NCI-H460 (cell line): ENCODE measurements around the gene RPH3AL. TPM values are rescaled to one million over a fixed set of nuclear protein-coding genes. Genes with fewer than 3 reads are reported as not detected.
"Not testable (repeated sequence)": the region's sequence is repeated elsewhere in the genome, so short reads cannot be mapped to it uniquely, and the experiment has no call there.

Source experiments
- DNase-seq: peaks from one replicate; pipeline ENCODE4 v3.0.0-alpha.2; 2016; ENCODE audit warnings: low read depth; ENCODE audit errors: extremely low read depth
- total RNA-seq: library from RNA; depleted of rRNA; stranded (reverse); fragments of >200 nt; shearing (Covaris generic); gene quantifications from 2 replicates; pipeline ENCODE4 v1.2.3, GENCODE V29; 2014

Gene RPH3AL
- total RNA-seq, 1 experiment from 2014 or later = 34.8 TPM

DNA sequence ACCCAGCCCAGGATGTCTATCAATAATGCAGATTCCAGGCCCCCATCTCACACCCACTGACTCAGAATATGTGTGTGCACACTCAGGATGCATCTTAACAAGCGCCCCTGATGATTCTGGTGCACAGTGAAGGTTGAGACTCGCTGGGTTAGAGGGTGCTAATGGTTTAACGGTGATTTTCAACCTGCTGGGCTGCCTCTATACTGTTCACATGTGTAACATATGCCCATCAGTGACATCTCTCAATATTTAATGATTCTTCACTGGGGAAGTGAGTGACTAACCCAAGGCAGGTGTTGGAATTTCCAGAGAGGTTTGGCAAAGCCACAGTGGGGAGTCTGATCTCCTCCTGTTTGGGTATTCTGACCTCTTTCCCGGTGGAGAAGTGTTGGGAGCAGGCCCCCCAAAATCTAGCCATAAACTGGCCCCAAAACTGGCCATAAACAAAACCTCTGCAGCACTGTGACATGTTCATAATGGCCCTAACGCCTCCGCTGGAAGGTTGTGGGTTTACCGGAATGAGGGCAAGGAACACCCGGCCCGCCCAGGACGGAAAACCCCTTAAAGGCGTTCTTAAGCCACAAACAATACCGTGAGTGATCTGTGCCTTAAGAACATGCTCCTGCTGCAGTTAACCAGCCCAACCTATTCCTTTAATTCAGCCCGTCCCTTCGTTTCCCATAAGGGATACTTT lies 167.0 kb downstream of the RPH3AL start:
- no peak for DNase-seq

DNA sequence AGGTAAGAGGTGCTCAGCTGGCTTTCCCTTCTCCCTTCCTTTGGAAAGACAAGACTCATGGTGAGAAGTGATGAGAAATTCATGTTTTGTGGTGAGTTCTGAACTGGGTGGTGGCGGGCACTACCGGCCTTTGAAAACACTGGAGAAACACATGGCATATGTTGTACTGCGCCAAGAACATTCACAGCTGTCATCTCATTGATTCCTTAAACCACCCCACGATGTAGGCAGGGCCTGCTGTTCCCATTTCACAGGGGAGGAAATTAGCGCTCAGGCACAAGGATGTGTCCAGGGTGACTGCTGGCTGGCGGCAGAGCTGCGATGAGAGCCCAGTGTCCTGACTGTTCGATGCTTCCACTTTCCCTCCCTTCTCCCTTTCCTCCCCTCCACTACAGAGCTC lies 169.6 kb downstream of the RPH3AL start:
- DNase-seq = no peak

GRCh38 chr17:182050-182751 lies 170.4 kb downstream of the RPH3AL start:
- DNase-seq = peak; percentile 36

DNA sequence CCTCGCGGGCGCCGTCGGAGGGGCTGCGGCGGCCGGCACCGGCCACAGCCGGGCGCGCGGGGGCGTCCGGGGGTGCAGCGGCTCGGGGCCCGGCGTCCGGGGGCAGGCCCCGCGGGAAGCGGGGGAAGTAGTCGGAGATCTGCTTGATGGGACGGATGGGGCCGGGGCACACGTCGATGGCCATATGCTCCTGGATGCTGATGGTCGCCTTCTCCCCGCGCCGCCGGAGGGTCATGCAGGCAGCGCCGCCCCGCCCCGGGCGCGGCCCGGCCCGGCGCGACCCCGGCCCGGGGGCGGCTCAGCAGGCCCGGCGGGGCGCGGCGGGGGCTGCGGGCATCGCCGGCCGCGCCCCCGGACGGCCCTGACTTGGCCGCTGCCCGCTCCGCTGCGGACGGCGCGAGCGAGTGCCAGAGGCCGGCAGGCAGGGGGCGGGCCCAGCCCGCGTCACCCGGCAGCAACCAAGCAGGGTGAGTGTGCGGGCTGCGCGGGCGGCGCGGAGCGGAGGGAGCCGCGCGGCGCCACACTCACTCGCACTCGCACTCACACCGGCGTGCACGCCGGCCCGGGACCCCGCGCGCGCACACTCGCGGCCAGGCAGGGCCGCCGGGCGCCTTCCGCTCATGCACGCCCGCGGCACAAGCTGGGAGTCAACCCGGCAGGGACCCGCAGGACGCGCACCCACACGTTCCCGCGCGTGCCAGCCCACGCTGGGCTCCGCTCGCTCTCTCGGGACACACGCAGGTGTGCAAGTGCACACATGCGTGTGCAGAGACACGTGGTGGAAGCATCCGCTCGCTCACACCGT lies 171.2 kb downstream of the RPH3AL start, which contains the start of gene DOC2B:
DOC2B (minus strand) TSS at position 406 of the 805 bp plus-strand sequence; CDS start at position 235, 171 bp downstream.
- peak; percentile 54 for DNase-seq

GRCh38 chr17:180381-181244 lies 172.0 kb downstream of the RPH3AL start:
- DNase-seq = no peak

- no peak for DNase-seq
Observed at GRCh38 chr17:179781-180380, 172.7 kb downstream of the RPH3AL start.

DNA sequence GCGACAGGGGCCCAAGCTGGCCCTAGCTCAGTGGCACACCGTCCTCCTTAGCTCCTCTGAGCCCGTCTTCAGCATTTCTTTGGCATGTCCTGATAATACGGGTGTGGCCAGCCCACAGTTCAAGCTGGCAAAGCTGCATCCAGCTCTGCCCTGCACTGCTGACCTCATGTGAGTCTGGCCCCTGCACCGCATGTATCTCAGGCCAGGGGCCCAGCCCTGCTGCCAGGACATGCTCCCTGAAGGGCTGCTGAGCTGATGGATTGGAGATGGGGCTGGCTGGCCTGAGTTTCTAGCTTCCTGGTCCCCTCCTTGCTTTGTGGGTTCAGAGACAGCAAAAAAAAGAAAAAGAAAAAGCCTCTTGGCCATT lies 173.6 kb downstream of the RPH3AL start:
- no peak for DNase-seq

DNA sequence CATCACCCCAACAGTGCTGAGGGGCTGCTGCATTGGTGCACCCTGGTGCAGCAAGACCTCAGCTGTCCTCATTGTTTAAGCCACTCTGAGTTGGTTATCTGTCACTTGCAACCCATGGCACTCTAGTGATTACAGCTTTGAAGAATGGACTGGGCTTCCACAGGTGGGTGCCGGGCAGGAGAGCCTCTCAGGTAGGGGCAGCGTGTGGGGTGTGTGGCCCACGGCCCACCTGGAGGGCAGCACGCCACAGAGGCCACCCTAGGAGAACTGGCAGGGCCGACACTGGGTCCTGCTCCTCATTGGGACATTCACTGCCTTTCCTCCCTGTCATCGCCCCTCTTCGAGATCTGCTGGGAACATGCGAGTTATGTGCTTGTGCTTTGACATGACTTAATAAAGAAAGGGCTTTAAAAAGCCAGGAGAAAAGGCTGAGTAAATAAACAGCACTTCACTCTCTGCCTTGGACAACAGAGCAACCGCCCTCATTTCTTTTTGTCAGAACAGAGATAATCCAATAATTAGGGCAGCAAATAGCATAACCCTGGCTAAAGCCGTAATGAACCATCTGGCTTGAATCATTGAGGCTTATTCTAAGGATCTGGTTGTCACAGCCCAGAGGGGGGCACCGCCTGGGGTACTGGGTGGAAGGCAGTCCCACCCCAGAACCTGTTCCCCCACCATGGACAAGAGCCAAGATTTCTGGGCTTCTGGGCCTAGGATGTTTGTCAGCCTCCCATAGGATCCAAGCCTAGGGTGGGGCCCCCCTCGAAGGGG lies 174.1 kb downstream of the RPH3AL start:
- DNase-seq = no peak

DNA sequence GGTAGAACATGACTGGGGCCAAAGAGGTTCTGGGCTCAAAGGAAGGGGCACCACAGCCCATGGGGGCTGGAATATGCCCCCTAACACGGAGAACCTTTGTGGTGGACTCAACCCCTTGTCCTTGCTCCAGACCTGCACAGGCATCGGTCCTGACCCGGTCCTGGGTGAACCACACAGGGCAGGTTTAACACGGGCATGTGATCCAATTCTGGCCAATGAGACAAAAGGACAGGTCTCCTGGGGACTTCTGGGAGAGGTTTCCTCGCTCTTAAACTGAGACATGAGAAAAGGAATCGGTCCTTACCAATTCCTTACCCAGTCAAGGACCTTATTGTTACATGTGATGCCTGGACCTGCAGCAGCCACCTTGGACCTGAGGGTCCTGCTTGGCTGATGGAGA lies 174.8 kb downstream of the RPH3AL start:
- DNase-seq = no peak

DNA sequence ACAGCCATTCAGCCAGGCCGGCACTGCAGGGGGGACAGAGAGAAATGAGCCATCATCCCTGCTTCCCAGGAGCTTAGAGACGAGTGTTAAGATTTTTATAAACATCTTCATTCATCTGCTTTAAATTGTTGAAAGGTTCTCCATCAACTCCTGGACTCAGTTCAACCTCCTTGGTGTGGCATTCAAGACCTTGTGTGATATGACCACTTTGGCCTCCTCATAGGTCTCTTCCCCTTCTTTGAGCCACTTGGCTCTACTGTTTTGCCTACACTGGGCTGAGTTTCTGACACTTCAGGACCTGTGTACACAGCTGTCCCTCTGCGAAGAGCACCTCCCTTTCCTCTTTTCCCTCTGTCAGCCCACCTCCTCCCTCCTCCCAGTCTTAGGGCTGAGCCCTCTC lies 175.5 kb downstream of the RPH3AL start:
- no peak for DNase-seq

DNA sequence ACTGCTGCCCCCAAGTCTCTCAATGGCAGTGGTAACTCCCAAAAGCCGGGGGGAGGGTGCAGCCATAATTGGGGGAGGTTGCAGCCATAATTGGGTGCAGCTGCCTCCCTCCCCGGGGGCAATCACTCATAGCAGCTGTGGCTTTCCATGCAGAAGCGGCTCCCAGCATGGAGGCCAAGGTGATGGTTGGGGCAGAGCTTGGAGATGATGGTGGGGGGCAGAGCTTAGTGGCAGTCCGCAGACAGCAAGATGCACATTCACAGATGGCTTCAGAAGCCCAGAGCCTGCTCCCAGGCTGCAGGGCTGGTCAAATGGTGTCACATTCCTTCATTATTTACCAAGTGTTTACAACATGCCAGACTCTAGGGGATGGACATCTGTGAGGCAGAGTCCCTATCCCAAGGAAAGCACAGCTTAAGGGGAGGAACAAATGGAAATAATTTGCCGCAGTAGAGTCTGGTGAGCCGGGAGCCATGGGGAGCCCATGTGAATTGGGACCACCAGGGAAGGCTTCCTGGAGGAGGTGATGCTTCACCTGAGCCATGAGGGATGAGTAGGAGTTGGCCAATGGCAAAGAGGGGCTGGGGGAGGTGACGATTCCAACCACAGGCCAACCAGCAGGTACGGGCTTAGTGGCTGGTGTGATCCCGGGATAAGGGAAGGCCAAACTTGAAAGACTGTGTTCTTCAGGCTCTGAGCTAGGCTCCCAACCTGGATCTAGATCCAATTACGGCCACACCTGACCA lies 179.3 kb downstream of the RPH3AL start:
- no peak for DNase-seq

- no peak for DNase-seq
Observed at GRCh38 chr17:172401-172800, 180.2 kb downstream of the RPH3AL start.

GRCh38 chr17:171871-172270 lies 180.7 kb downstream of the RPH3AL start:
- DNase-seq = no peak

DNA sequence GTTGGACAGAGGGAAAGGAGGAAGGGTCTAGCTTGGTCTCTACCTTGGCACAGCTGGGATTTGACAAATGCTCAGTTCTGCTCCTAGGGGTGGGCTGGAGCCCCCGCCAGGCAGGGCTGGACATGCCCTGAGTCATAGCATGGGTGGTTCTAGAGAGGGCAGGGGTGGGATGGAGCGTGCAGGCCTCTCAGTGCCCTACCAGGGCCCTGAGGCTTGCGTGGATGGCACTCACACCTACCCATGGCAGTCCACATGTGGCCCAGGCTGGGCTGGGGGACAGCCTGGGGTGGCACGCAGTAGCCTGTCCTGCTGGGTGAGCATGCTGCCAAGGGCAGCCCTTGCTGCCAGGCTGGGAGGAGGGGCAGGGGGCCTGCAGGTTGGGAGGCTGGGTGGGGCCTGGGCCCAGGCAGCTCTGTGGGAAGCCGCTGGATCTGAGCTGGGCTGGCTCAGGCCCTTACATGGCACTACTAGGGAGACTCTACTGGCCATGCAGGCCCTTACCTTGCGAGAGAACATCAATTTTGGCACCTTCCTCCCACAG lies 182.4 kb downstream of the RPH3AL start:
- no peak for DNase-seq

DNA sequence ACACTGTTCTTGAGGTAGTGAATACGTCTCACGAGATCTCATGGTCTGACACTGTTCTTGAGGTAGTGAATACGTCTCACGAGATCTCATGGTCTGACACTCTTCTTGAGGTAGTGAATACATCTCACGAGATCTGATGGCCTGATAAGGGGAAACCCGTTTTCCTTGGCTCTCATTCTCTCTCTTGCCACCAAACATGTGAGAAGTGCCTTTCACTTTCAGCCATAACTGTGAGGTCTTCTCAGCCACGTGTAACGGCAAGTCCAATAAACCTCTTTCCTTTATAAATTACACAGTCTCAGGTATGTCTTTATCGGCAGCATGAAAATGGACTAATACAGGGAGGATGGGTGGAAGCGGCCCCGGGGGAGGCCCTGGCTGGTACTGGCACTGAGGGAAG lies 184.0 kb downstream of the RPH3AL start:
- DNase-seq = not testable (repeated sequence)

DNA sequence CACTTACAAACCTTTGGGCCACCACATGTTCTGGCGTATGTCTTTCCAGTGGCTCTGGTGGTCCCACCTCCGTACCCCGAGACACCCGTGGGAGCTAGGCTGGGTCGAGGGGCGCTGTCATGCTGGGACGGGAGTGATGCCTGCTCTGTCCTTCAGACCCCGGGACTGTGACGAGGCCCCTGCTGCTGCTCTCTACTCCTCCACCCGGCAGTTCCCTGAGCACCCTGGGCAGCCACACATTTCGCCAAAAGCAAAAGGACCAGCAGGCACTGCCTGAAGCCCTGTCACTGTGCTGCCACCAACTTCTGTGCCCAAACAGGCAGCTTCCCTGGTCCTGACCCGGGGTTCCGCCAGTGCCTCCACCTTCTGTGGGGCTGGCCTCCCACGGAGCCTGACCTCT lies 186.7 kb downstream of the RPH3AL start:
- DNase-seq = no peak

DNA sequence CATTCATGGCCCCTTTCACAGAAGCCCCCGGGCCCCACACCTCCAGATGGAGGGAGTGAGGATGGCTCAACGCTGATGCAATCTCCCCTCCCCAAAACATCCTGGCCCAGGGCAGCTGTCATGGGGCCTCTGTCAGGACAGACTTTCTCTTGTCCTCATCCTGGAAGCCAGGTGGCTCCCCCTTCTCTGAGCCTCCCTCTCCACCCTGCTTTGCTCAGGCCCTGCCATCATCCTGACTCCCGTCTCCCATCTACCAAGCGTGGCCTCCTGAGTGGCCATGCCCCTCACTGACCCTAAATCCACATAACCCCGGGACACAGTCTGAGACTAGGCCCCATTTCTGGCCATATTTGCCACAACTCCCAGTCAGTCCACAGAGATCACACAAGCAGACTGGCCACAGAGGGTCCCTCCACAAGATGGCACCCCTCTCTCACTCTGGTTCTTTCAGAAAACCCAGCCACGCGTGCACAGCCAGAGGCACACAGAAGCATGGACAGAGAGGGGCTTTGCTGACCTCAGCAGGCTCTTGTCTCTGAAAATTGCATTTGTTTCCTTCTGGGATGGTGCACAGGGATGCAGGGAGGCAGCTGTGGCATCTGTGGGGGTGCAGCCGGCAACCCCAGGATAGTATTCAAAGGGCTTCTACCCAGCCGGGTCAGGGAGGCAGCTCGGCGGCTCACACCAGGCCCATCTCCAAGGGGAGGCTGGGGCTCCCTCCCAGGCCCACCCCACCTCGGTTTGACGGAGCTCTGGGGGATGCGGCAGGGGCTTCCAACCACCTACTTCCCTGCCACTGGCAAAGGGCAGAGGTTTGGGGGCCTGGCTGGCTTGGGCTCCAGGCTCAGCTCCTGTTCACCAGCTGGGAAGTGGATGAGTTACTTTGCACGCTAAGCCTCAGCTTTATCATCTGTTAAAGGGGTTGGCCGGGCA lies 188.0 kb downstream of the RPH3AL start:
- no peak for DNase-seq
